Hepatocyte (in vitro differentiated cells): Measurements from ENCODE around the gene LILRB5.

ENCODE experiments used
- CTCF ChIP-seq: fragments of 200-600 bp; sonication (generic); IDR thresholded peaks from 2 replicates; pipeline ENCODE4 v1.5.1; 2016; ENCODE audit warnings: antibody characterized with exemption, mild to moderate bottlenecking; ENCODE audit not compliant: poor library complexity
- EZH2 ChIP-seq: fragments of 200-600 bp; sonication (generic); IDR thresholded peaks from 2 replicates; pipeline ENCODE4 v1.6.1; 2016; ENCODE audit warnings: antibody characterized with exemption, mild to moderate bottlenecking, borderline replicate concordance

GRCh38 chr19:54211235-54211634, 45.8 kb downstream of the LILRB5 start:
- TF ChIP-seq CTCF (no peak), EZH2 (no peak)
